K562 (cell line): ENCODE data around the gene RNF112. TPM values are rescaled to one million over a fixed set of nuclear protein-coding genes. Genes with fewer than 3 reads are reported as not detected.

Experiments
- CEBPB ChIP-seq: fragments of 450-650 bp; IDR thresholded peaks from 2 replicates; pipeline ENCODE4 v1.6.1; 2016; ENCODE audit warnings: missing genetic modification characterization, missing compliant biosample characterization
- EP400 ChIP-seq: fragments of 450-650 bp; IDR thresholded peaks from 2 replicates; pipeline ENCODE4 v1.6.1; 2017; ENCODE audit warnings: antibody characterized with exemption, mild to moderate bottlenecking, moderate library complexity
- FOXA3 ChIP-seq, 2 experiments: fragments of 450-650 bp in 1 of 2; sonication (generic) in 1 of 2; formaldehyde crosslinking; IDR thresholded peaks in 1 of 2; conservative IDR thresholded peaks in 1 of 2; 2 replicates each; pipeline versions ENCODE4 v1.4.0 to v1.8.0; 2020 to 2022; ENCODE audit warnings: mild to moderate bottlenecking in 2 of 2, missing genetic modification reagents in 1 of 2
- HBP1 ChIP-seq: fragments of 450-650 bp; formaldehyde crosslinking; IDR thresholded peaks from 2 replicates; pipeline ENCODE4 v1.4.0; 2022; ENCODE audit warnings: missing genetic modification characterization
- HDAC8 ChIP-seq: fragments of 450-650 bp; IDR thresholded peaks from 2 replicates; pipeline ENCODE4 v1.6.1; 2016; ENCODE audit warnings: mild to moderate bottlenecking, missing genetic modification characterization, moderate library complexity, missing compliant biosample characterization
- NFATC3 ChIP-seq: fragments of 450-650 bp; IDR thresholded peaks from 2 replicates; pipeline ENCODE4 v1.6.1; 2017; ENCODE audit warnings: mild to moderate bottlenecking
- TBL1XR1 ChIP-seq, 2 experiments: IDR thresholded peaks; 2 replicates each; pipeline ENCODE4 v1.6.1; 2012; ENCODE audit warnings: improper control_type of control experiment in 2 of 2, low read length in 2 of 2, mild to moderate bottlenecking in 1 of 2
- TBP ChIP-seq: optimal IDR thresholded peaks from 2 replicates; pipeline ENCODE3; 2011; ENCODE audit warnings: low read depth, low read length, improper control_type of control experiment
- ZBTB7A ChIP-seq: IDR thresholded peaks from 2 replicates; pipeline ENCODE4 v1.6.1; 2011; ENCODE audit warnings: low read depth, mild to moderate bottlenecking, low read length, moderate library complexity, borderline replicate concordance; ENCODE audit not compliant: control insufficient read depth
- polyA plus RNA-seq, 8 experiments: library from polyadenylated mRNA; depleted of rRNA in 4 of 8; stranded (reverse) in 5 of 8; unstranded in 3 of 8; fragments of >200 nt; fragmentation: Nextera tagmentation in 2 of 8; fragmentation: Illumina TruSeq in 1 of 8; extraction: Ambion mirVana in 2 of 8; extraction: Trizol in 1 of 8; gene quantifications; 2 replicates each; pipeline versions ENCODE4 v1.2.1 to v1.2.3, GENCODE V29; 2011 to 2014; ENCODE audit warnings: inconsistent platforms in 1 of 8, missing spikeins in 1 of 8
- total RNA-seq, 7 experiments: library from RNA; depleted of rRNA in 6 of 7; stranded (reverse); fragments of >200 nt in 6 of 7; fragmentation: Illumina TruSeq in 2 of 7; extraction: Trizol in 2 of 7; gene quantifications; 2 replicates each; pipeline versions ENCODE4 v1.2.1 to v1.2.3, GENCODE V29; 2011 to 2021; ENCODE audit warnings: low replicate concordance in 1 of 7
- TF ChIP-seq, protein P1 (sequence below), 2 experiments: fragments of 450-650 bp in 1 of 2; IDR thresholded peaks; 2 replicates each; pipeline ENCODE4 v1.6.1; 2011 to 2017; ENCODE audit warnings: low read depth in 2 of 2, antibody characterized with exemption in 1 of 2, borderline replicate concordance in 1 of 2, low read length in 1 of 2, mild to moderate bottlenecking in 1 of 2, mixed read lengths in 1 of 2; ENCODE audit not compliant: control insufficient read depth in 1 of 2
- TF ChIP-seq, protein P2 (sequence below): fragments of 450-650 bp; IDR thresholded peaks from 2 replicates; pipeline ENCODE4 v1.6.1; 2014; ENCODE audit warnings: low read depth, mild to moderate bottlenecking, moderate library complexity, borderline replicate concordance
- TF ChIP-seq, protein P3 (sequence below), 3 experiments: fragments of 200-800 bp in 1 of 3; fragments of 250-450 bp in 1 of 3; fragments of 450-650 bp in 1 of 3; sonication (Bioruptor Pico) in 1 of 3; sonication (Bioruptor generic) in 1 of 3; formaldehyde crosslinking in 1 of 3; IDR thresholded peaks; 2 replicates each; pipeline versions ENCODE4 v1.6.1 to v1.8.0; 2016 to 2022; ENCODE audit warnings: mild to moderate bottlenecking in 2 of 3, missing genetic modification characterization in 2 of 3, missing compliant biosample characterization in 1 of 3, moderate library complexity in 1 of 3
- TF ChIP-seq, protein P4 (sequence below): fragments of 450-650 bp; IDR thresholded peaks from 2 replicates; pipeline ENCODE4 v1.6.1; 2017; ENCODE audit warnings: antibody characterized with exemption

RNF112 gene
- total and polyA plus RNA-seq, 9 of the 15 experiments (the other 6 are each of a cell fraction or from before 2014, with no cell fraction given): 0.05 TPM; not detected in 8

- TF ChIP-seq HBP1 (no peak), CEBPB (no peak), NFATC3 (no peak), EP400 (peak; percentile 83), HDAC8 (tag) (no peak), ZBTB7A (no peak), FOXA3 (CRISPR knock-in tag; conservative IDR thresholded peaks at IDR 0.05 in 1 of 2, IDR thresholded peaks at IDR 0.05 in 1 of 2) (no peak), TBP (peak; percentile 75), TBL1XR1 (IDR thresholded peaks at IDR 0.05; ENCODE audit: low read length in 2 of 2) (no peak)
- TF ChIP-seq, protein P1, sequence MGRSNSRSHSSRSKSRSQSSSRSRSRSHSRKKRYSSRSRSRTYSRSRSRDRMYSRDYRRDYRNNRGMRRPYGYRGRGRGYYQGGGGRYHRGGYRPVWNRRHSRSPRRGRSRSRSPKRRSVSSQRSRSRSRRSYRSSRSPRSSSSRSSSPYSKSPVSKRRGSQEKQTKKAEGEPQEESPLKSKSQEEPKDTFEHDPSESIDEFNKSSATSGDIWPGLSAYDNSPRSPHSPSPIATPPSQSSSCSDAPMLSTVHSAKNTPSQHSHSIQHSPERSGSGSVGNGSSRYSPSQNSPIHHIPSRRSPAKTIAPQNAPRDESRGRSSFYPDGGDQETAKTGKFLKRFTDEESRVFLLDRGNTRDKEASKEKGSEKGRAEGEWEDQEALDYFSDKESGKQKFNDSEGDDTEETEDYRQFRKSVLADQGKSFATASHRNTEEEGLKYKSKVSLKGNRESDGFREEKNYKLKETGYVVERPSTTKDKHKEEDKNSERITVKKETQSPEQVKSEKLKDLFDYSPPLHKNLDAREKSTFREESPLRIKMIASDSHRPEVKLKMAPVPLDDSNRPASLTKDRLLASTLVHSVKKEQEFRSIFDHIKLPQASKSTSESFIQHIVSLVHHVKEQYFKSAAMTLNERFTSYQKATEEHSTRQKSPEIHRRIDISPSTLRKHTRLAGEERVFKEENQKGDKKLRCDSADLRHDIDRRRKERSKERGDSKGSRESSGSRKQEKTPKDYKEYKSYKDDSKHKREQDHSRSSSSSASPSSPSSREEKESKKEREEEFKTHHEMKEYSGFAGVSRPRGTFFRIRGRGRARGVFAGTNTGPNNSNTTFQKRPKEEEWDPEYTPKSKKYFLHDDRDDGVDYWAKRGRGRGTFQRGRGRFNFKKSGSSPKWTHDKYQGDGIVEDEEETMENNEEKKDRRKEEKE (IDR thresholded peaks at IDR 0.05; ENCODE audit: borderline replicate concordance in 1 of 2, control insufficient read depth in 1 of 2, low read depth in 2 of 2, low read length in 1 of 2): 0 out of 4 replicates have a peak, but pooled peaks of 1 of the 2 experiments have one; percentile 48
- TF ChIP-seq, protein P2, sequence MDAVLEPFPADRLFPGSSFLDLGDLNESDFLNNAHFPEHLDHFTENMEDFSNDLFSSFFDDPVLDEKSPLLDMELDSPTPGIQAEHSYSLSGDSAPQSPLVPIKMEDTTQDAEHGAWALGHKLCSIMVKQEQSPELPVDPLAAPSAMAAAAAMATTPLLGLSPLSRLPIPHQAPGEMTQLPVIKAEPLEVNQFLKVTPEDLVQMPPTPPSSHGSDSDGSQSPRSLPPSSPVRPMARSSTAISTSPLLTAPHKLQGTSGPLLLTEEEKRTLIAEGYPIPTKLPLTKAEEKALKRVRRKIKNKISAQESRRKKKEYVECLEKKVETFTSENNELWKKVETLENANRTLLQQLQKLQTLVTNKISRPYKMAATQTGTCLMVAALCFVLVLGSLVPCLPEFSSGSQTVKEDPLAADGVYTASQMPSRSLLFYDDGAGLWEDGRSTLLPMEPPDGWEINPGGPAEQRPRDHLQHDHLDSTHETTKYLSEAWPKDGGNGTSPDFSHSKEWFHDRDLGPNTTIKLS: peak; percentile 94
- TF ChIP-seq, protein P3, sequence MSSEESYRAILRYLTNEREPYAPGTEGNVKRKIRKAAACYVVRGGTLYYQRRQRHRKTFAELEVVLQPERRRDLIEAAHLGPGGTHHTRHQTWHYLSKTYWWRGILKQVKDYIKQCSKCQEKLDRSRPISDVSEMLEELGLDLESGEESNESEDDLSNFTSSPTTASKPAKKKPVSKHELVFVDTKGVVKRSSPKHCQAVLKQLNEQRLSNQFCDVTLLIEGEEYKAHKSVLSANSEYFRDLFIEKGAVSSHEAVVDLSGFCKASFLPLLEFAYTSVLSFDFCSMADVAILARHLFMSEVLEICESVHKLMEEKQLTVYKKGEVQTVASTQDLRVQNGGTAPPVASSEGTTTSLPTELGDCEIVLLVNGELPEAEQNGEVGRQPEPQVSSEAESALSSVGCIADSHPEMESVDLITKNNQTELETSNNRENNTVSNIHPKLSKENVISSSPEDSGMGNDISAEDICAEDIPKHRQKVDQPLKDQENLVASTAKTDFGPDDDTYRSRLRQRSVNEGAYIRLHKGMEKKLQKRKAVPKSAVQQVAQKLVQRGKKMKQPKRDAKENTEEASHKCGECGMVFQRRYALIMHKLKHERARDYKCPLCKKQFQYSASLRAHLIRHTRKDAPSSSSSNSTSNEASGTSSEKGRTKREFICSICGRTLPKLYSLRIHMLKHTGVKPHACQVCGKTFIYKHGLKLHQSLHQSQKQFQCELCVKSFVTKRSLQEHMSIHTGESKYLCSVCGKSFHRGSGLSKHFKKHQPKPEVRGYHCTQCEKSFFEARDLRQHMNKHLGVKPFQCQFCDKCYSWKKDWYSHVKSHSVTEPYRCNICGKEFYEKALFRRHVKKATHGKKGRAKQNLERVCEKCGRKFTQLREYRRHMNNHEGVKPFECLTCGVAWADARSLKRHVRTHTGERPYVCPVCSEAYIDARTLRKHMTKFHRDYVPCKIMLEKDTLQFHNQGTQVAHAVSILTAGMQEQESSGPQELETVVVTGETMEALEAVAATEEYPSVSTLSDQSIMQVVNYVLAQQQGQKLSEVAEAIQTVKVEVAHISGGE (CRISPR knock-in tag; IDR thresholded peaks at IDR 0.05): peak in 1 of 3 experiments; percentile 68; a peak in 1 of 6 replicates
- TF ChIP-seq, protein P4, sequence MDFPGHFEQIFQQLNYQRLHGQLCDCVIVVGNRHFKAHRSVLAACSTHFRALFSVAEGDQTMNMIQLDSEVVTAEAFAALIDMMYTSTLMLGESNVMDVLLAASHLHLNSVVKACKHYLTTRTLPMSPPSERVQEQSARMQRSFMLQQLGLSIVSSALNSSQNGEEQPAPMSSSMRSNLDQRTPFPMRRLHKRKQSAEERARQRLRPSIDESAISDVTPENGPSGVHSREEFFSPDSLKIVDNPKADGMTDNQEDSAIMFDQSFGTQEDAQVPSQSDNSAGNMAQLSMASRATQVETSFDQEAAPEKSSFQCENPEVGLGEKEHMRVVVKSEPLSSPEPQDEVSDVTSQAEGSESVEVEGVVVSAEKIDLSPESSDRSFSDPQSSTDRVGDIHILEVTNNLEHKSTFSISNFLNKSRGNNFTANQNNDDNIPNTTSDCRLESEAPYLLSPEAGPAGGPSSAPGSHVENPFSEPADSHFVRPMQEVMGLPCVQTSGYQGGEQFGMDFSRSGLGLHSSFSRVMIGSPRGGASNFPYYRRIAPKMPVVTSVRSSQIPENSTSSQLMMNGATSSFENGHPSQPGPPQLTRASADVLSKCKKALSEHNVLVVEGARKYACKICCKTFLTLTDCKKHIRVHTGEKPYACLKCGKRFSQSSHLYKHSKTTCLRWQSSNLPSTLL: no peak
Observed at GRCh38 chr17:19377602-19378415, 33.2 kb upstream of the RNF112 start (continued).
